Measurements from ENCODE around the gene GORASP2. TPM values are rescaled to one million over a fixed set of nuclear protein-coding genes. Genes with fewer than 3 reads are reported as not detected.

The GORASP2 gene
- total RNA-seq, 2 experiments from 2014 or later: 87.3 to 95.7 TPM

DNA sequence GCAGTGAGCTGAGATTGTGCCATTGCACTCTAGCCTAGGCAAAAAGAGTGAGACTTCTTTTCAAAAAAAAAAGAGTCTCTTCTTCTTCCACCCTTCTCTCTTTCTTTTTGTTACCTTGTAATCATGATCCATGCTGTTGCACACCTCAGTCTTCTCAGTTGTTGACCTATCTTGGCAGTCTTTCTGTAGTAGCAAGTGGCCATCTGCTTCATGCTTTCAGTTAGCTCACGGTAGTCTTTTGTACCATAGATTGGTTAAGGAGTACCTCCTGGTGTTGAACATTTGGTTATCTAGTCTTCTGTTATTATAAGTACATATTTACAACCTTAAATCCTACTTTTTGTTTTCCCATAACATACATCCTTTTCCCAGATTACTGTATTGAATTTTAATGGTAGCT, 3.1 kb downstream of the GORASP2 start:
- Mint-ChIP-seq H3K4me1 (ENCODE audit: low read depth) (peaks cover 68% of the 10 kb centered on the region), H3K27ac (no peak overlapping the region), H3K9me3 (no peaks in the 10 kb centered on the region), H3K4me3 (peak overlapping the region; percentile 35), H3K27me3 (no peaks in the 10 kb centered on the region), H3K36me3 (ENCODE audit: low read depth) (peaks cover 55% of the 10 kb centered on the region)
- Histone ChIP-seq H3K4me3 (ENCODE audit: low read length) (no peak overlapping the region), H3K27ac (ENCODE audit: low read depth in 1 of 2, low read length in 2 of 2) (no peak overlapping the region), H3K9me3 (ENCODE audit: control insufficient read depth in 1 of 2, insufficient read depth in 1 of 2, low read length in 2 of 2) (no peaks in the 10 kb centered on the region), H3K4me1 (ENCODE audit: insufficient read depth, low read length) (peaks cover 14% of the 10 kb centered on the region), H3K27me3 (ENCODE audit: control insufficient read depth in 1 of 2, insufficient read depth in 2 of 2, low read length in 2 of 2) (no peaks in the 10 kb centered on the region), H3K36me3 (ENCODE audit: insufficient read depth, low read length) (peaks cover 15% of the 10 kb centered on the region)
- intact Hi-C loops (cut with DNase I, micrococcal nuclease): loop anchor here (5.0 to 10.0 kb wide), 3 partner anchors 35 to 1063 kb away; partner anchors contain the start of genes ERICH2 (in 1 of the 2) and METAP1D (in 1 of the 2)
- TF ChIP-seq, protein P1, sequence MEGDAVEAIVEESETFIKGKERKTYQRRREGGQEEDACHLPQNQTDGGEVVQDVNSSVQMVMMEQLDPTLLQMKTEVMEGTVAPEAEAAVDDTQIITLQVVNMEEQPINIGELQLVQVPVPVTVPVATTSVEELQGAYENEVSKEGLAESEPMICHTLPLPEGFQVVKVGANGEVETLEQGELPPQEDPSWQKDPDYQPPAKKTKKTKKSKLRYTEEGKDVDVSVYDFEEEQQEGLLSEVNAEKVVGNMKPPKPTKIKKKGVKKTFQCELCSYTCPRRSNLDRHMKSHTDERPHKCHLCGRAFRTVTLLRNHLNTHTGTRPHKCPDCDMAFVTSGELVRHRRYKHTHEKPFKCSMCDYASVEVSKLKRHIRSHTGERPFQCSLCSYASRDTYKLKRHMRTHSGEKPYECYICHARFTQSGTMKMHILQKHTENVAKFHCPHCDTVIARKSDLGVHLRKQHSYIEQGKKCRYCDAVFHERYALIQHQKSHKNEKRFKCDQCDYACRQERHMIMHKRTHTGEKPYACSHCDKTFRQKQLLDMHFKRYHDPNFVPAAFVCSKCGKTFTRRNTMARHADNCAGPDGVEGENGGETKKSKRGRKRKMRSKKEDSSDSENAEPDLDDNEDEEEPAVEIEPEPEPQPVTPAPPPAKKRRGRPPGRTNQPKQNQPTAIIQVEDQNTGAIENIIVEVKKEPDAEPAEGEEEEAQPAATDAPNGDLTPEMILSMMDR (IDR thresholded peaks at IDR 0.05): no peak
- ChIA-PET POLR2A (no interaction called here), CTCF (no interaction called here)
- DNase-seq: no peak
- ATAC-seq (ENCODE audit: poor library complexity): no peak

DNA sequence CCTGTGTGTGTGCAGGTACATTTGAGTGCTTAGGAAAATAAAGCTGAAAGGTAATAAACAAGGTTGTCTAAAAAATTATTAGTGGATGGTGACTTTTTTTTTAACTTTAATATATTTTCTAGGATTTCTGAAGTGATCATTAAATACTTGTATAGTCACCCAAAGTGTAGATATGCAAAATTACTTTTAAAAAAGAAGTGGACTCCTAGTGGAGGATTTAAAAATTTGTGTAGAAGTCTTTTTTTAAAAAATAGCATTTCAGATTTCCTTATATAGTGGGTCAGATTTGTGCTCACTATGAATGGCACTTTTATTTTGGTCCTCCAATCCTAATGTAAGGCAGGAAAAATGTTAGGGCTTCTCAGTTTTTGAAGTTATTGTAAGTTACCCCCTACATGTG, 3.9 kb downstream of the GORASP2 start:
- no peak overlapping the region for H3K27ac Mint-ChIP-seq

DNA sequence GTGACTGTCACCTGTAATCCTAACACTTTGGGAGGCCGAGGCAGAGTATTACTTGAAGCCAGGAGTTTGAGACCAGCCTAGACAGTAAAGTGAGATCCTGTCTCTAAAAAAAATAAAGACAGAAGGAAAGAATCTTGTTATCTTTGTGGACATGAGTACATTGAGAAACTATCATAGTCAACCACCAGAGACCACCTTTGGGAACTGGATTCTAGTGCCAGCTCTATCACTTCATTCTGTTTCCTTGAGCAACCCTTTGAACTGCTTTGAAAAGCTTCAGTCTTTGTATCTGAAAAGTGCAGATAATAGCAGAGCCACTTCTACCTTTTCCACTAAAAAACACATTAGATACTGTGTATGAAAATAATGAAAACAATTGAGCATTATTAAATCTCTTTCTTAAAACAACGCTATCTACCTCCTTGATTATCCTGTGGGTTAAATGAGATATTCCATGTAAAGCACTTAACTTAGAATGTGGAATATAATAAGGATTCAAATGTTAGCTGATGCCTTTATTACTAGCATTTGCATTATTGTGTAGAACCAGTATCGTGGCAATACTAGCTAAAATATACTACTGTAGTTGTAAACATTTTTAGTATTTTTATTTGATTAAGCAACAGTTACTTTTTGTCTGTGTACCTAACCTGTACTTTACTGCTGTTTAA, 8.8 kb downstream of the GORASP2 start:
- DNase-seq: no peak
- Histone ChIP-seq H3K9me3 (ENCODE audit: control insufficient read depth in 1 of 2, insufficient read depth in 1 of 2, low read length in 2 of 2) (no peaks in the 10 kb centered on the region), H3K4me3 (ENCODE audit: low read length) (no peak overlapping the region), H3K4me1 (ENCODE audit: insufficient read depth, low read length) (peaks cover 6% of the 10 kb centered on the region), H3K36me3 (ENCODE audit: insufficient read depth, low read length) (peaks cover 22% of the 10 kb centered on the region), H3K27me3 (ENCODE audit: control insufficient read depth in 1 of 2, insufficient read depth in 2 of 2, low read length in 2 of 2) (no peaks in the 10 kb centered on the region), H3K27ac (ENCODE audit: low read depth in 1 of 2, low read length in 2 of 2) (no peak overlapping the region)
- ChIA-PET POLR2A (interaction anchor here (0.6 to 1.3 kb wide), 2 partner anchors 9 to 735 kb away, joined by 3 to 4 read pairs; partner anchors contain the start of gene GORASP2), CTCF (interaction anchor here (1.4 to 1.7 kb wide), 2 partner anchors 9 to 12 kb away, joined by 4 to 13 read pairs; partner anchors contain the start of gene GORASP2)
- H3K36me3 Mint-ChIP-seq (ENCODE audit: low read depth): peaks cover 66% of the 10 kb centered on the region
- no peak overlapping the region for H3K4me3 Mint-ChIP-seq
- no peaks in the 10 kb centered on the region for H3K9me3 Mint-ChIP-seq
- intact Hi-C loops (cut with DNase I, micrococcal nuclease): loop anchor here in 1 of 2 experiments (10.0 kb wide), 1 partner anchor 1057 kb away; the partner anchor contains the start of gene METAP1D
- H3K27ac Mint-ChIP-seq: peak overlapping the region; percentile 9
- TF ChIP-seq, protein P1 (IDR thresholded peaks at IDR 0.05): no peak
- no peaks in the 10 kb centered on the region for H3K27me3 Mint-ChIP-seq
- no peak for ATAC-seq (ENCODE audit: poor library complexity)
- peaks cover 83% of the 10 kb centered on the region for H3K4me1 Mint-ChIP-seq (ENCODE audit: low read depth)

More for the DNA sequence above, 3.9 kb downstream of the GORASP2 start:
- intact Hi-C loops (cut with DNase I, micrococcal nuclease): loop anchor here (5.0 to 10.0 kb wide), 3 partner anchors 34 to 1062 kb away; partner anchors contain the start of genes ERICH2 (in 1 of the 2) and METAP1D (in 1 of the 2)
- H3K9me3 ChIP-seq (ENCODE audit: control insufficient read depth in 1 of 2, insufficient read depth in 1 of 2, low read length in 2 of 2): no peaks in the 10 kb centered on the region
- ChIA-PET CTCF (interaction anchor here (1.2 kb wide), 1 partner anchor 40 kb away, joined by 4 read pairs; no protein-coding TSS in a partner anchor), POLR2A (no interaction called here)
- H3K27ac ChIP-seq (ENCODE audit: low read depth in 1 of 2, low read length in 2 of 2): no peak overlapping the region
- ATAC-seq (ENCODE audit: poor library complexity) (no peak), DNase-seq (no peak)
- no peak overlapping the region for H3K4me3 ChIP-seq (ENCODE audit: low read length)
- H3K27me3 ChIP-seq (ENCODE audit: control insufficient read depth in 1 of 2, insufficient read depth in 2 of 2, low read length in 2 of 2): no peaks in the 10 kb centered on the region
- TF ChIP-seq, protein P1 (IDR thresholded peaks at IDR 0.05): no peak
- Mint-ChIP-seq H3K27me3 (no peaks in the 10 kb centered on the region), H3K4me1 (ENCODE audit: low read depth) (peaks cover 73% of the 10 kb centered on the region), H3K9me3 (no peaks in the 10 kb centered on the region), H3K4me3 (no peak overlapping the region), H3K36me3 (ENCODE audit: low read depth) (peaks cover 61% of the 10 kb centered on the region)
- peaks cover 17% of the 10 kb centered on the region for H3K4me1 ChIP-seq (ENCODE audit: insufficient read depth, low read length)
- H3K36me3 ChIP-seq (ENCODE audit: insufficient read depth, low read length): peaks cover 22% of the 10 kb centered on the region

Measured in CD4-positive, alpha-beta T cell (primary cell).